Measurements from ENCODE around the gene SLAIN2.

SLAIN2 gene

GRCh38 chr4:48322063-48322462 is 19.3 kb upstream of the SLAIN2 start:
- no peak overlapping the region for H3K27ac ChIP-seq
- no peak for TF ChIP-seq CTCF (IDR thresholded peaks at IDR 0.05)

DNA sequence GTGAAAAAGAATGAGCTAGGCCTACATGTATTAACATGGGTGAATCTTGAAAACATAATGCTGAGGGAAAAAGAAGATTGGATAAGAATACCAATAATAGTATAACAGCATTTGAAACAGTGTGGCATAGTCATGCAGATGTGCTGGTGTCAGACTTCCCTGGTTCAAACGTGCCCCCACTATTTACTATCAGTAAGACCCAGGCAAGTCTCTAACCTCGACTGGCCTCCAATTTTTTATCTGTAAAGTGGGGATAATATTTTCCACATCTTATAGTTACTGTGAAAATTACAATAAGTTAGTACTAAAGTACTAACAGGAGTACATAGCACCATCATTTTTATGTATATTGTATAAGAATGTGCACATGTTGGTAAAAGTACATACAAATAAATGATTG is 17.0 kb upstream of the SLAIN2 start:
- no peak for TF ChIP-seq CTCF (IDR thresholded peaks at IDR 0.05)
- TF ChIP-seq ZFX (IDR thresholded peaks at IDR 0.05; ENCODE audit: borderline replicate concordance), result no peak
- H3K27ac ChIP-seq, result no peak overlapping the region

DNA sequence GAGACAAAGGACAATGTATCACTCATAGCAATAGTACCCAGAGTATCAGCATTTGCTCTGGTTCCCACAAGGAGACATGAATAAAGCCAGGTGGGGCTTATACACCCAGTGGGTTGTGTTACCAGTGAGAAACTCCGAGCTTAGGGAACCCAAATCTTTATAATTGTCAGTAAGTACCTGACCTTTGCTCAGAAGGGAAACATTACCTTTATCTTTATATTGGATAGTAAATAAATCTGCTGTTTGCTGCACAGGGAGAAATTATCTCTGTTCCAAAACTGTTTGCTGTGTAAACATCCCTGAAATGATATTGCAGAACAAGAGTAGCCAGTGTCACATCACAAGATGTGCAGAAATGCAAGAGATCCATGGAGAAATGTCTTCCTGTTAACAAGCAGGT is 12.1 kb upstream of the SLAIN2 start:
- TF ChIP-seq ZFX (IDR thresholded peaks at IDR 0.05; ENCODE audit: borderline replicate concordance) (no peak), CTCF (IDR thresholded peaks at IDR 0.05) (no peak)
- peak overlapping the region; percentile 98 for H3K27ac ChIP-seq

DNA sequence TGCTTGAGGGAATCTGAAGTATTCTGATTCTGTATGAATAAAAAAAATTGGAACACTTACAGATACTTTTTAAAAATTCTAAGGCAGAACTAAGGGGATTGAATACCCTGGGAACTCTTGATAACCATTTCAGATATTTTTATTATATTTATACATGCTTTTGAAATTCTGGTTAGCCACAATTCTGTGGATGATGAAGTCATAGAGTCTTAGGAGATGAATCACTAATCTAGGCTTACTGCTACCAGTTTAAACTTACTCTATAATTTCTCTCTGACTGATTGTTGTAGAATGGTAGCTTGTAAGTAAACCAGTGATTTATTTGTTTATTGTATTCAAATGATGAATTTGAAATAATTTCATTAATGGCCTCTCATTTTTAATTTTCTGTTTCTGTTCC is 11.4 kb upstream of the SLAIN2 start:
- H3K27ac ChIP-seq, result peak overlapping the region; percentile 98
- no peak for TF ChIP-seq ZFX (IDR thresholded peaks at IDR 0.05; ENCODE audit: borderline replicate concordance)
- no peak for TF ChIP-seq CTCF (IDR thresholded peaks at IDR 0.05)

DNA sequence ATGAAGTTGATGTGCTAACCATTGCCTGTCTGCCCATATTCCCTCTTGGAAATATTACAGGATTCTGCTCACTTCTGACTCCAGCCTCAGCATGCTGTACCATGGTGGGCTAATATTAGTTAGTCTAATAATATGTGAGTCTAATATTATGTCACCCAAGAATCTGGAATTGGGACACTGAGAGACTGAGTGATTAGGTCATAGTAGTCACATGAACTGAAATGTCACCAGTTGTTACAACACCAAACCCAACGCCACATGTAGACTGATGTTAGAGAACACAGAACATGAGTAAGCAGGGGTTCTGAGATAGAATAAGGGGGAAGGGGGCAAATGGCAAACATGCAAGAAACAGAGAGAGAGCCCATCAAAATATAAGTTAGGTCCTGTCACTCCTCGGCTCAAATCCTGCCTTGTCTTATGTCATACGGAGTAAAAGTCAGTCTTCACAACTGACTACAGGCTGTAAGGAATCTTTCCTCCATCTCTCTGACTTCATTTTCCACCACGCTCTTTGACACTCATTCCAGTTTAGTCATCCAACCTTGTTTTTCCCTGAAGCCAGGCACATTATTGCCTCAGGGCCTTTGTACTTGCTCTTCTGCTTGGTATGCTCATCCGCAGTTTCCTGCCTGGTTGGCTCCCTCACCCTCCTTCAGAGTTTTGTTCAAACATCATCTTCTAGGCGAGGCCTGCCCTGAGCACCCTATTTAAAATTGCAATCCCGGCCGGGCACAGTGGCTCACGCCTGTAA is 9.6 kb upstream of the SLAIN2 start:
- TF ChIP-seq CTCF (IDR thresholded peaks at IDR 0.05) (no peak), ZFX (IDR thresholded peaks at IDR 0.05; ENCODE audit: borderline replicate concordance) (no peak)

DNA sequence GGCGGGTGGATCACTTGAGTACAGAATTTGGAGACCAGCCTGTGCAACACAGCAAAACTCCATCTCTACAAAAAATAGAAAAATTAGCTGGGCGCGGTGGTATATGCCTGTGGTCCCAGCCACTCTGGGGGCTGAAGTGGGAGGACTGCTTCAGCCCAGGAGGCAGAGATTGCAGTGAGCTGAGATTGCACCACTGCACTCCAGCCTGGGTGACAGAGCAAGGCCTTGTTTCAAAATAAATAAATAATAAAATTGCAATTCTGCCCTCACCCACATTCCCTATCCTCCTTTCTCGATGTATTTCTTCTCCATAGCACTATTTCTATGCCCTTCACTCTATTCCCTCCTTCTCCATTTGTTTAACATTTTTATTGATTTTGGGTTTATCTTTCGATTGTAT is 8.7 kb upstream of the SLAIN2 start:
- TF ChIP-seq CTCF (IDR thresholded peaks at IDR 0.05), result no peak
- TF ChIP-seq ZFX (IDR thresholded peaks at IDR 0.05; ENCODE audit: borderline replicate concordance), result no peak
- H3K27ac ChIP-seq, result peak overlapping the region; percentile 98

More for the DNA sequence above, 9.6 kb upstream of the SLAIN2 start:
- H3K27ac ChIP-seq, result peak overlapping the region; percentile 98

DNA sequence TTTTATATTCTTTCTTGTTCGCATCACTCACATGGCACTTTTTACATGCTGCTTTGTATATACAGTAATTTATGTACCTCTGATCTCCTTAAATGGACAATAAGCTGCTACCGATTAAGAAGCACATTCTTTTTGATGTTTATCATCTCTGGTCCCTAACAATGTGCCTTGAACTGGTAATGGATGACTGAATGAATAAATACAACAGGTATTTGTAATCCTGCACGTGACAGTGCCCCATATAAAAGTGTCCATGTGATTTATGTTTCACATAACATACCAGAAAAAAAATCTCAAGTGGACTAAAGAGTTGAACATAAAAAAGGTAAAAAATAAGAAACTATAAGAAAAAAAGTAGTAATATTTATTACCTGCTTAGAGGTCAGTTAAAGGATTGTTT is 7.7 kb upstream of the SLAIN2 start:
- TF ChIP-seq CTCF (IDR thresholded peaks at IDR 0.05), result no peak
- no peak for TF ChIP-seq ZFX (IDR thresholded peaks at IDR 0.05; ENCODE audit: borderline replicate concordance)
- H3K27ac ChIP-seq, result peak overlapping the region; percentile 98

Data from 22Rv1 (cell line).